Muscle layer of colon (tissue), 2 donors: ENCODE results near the gene STXBP5.

Experiments used
- H3K27ac ChIP-seq: one replicate; pipeline ENCODE4 v1.7.0; 2013; ENCODE audit warnings: low read depth, mild to moderate bottlenecking, low read length, moderate library complexity
- H3K27me3 ChIP-seq, 2 donors: one replicate each; pipeline ENCODE4 v1.7.0; 2013; ENCODE audit warnings: low read length in 2 of 2, mild to moderate bottlenecking in 2 of 2; ENCODE audit not compliant: insufficient read depth in 2 of 2, control insufficient read depth in 1 of 2
- H3K36me3 ChIP-seq: one replicate; pipeline ENCODE4 v1.7.0; 2013; ENCODE audit warnings: mild to moderate bottlenecking, low read length; ENCODE audit not compliant: insufficient read depth
- H3K4me1 ChIP-seq: one replicate; pipeline ENCODE4 v1.7.0; 2013; ENCODE audit warnings: mild to moderate bottlenecking, low read length; ENCODE audit not compliant: insufficient read depth
- H3K4me3 ChIP-seq, 2 donors: one replicate each; pipeline ENCODE4 v1.7.0; 2013; ENCODE audit warnings: low read length in 2 of 2, low read depth in 1 of 2, mild to moderate bottlenecking in 1 of 2, moderate library complexity in 1 of 2
- H3K9ac ChIP-seq: one replicate; pipeline ENCODE4 v1.7.0; 2013; ENCODE audit warnings: low read length
- H3K9me3 ChIP-seq: one replicate; pipeline ENCODE4 v1.7.0; 2013; ENCODE audit warnings: mild to moderate bottlenecking, low read length
- donor health status: abdominal sarcoma.
- donor health status: Adenocarcinoma of cecum.

STXBP5 gene

GRCh38 chr6:147166360-147166944, 37.8 kb upstream of the STXBP5 start:
- H3K27me3 ChIP-seq = no peaks in the 10 kb centered on the region
- no peak overlapping the region for H3K4me3 ChIP-seq
- H3K36me3 ChIP-seq = no peaks in the 10 kb centered on the region
- no peaks in the 10 kb centered on the region for H3K9me3 ChIP-seq
- no peak overlapping the region for H3K9ac ChIP-seq
- no peaks in the 10 kb centered on the region for H3K4me1 ChIP-seq
- H3K27ac ChIP-seq = no peak overlapping the region

GRCh38 chr6:147166992-147167391, 37.2 kb upstream of the STXBP5 start:
- Histone ChIP-seq H3K36me3 (no peaks in the 10 kb centered on the region), H3K9ac (no peak overlapping the region), H3K9me3 (no peaks in the 10 kb centered on the region), H3K4me1 (no peaks in the 10 kb centered on the region), H3K27ac (no peak overlapping the region), H3K4me3 (no peak overlapping the region), H3K27me3 (no peaks in the 10 kb centered on the region)

- no peaks in the 10 kb centered on the region for H3K4me1 ChIP-seq
- H3K27ac ChIP-seq = no peak overlapping the region
- H3K36me3 ChIP-seq = no peaks in the 10 kb centered on the region
- H3K9ac ChIP-seq = no peak overlapping the region
- no peaks in the 10 kb centered on the region for H3K27me3 ChIP-seq
- no peak overlapping the region for H3K4me3 ChIP-seq
- H3K9me3 ChIP-seq = no peaks in the 10 kb centered on the region
Measured at GRCh38 chr6:147167576-147168461, 36.4 kb upstream of the STXBP5 start.

- Histone ChIP-seq H3K36me3 (no peaks in the 10 kb centered on the region), H3K9ac (no peak overlapping the region), H3K4me3 (no peak overlapping the region), H3K27ac (no peak overlapping the region), H3K27me3 (no peaks in the 10 kb centered on the region), H3K4me1 (no peaks in the 10 kb centered on the region), H3K9me3 (no peaks in the 10 kb centered on the region)
Measured at GRCh38 chr6:147169529-147169928, 34.7 kb upstream of the STXBP5 start.

GRCh38 chr6:147170269-147170668, 33.9 kb upstream of the STXBP5 start:
- no peaks in the 10 kb centered on the region for H3K36me3 ChIP-seq
- H3K4me3 ChIP-seq = no peak overlapping the region
- no peaks in the 10 kb centered on the region for H3K4me1 ChIP-seq
- no peaks in the 10 kb centered on the region for H3K27me3 ChIP-seq
- H3K27ac ChIP-seq = no peak overlapping the region
- H3K9me3 ChIP-seq = no peaks in the 10 kb centered on the region
- H3K9ac ChIP-seq = no peak overlapping the region

GRCh38 chr6:147173140-147173539, 31.1 kb upstream of the STXBP5 start:
- Histone ChIP-seq H3K9me3 (no peaks in the 10 kb centered on the region), H3K27me3 (no peaks in the 10 kb centered on the region), H3K4me3 (no peak overlapping the region), H3K4me1 (no peaks in the 10 kb centered on the region), H3K27ac (no peak overlapping the region), H3K9ac (no peak overlapping the region), H3K36me3 (no peaks in the 10 kb centered on the region)

GRCh38 chr6:147173675-147174308, 30.4 kb upstream of the STXBP5 start:
- Histone ChIP-seq H3K4me3 (no peak overlapping the region), H3K36me3 (no peaks in the 10 kb centered on the region), H3K4me1 (no peaks in the 10 kb centered on the region), H3K9me3 (no peaks in the 10 kb centered on the region), H3K27ac (no peak overlapping the region), H3K27me3 (no peaks in the 10 kb centered on the region), H3K9ac (no peak overlapping the region)

GRCh38 chr6:147176795-147177194, 27.4 kb upstream of the STXBP5 start:
- no peaks in the 10 kb centered on the region for H3K9me3 ChIP-seq
- no peaks in the 10 kb centered on the region for H3K36me3 ChIP-seq
- no peaks in the 10 kb centered on the region for H3K27me3 ChIP-seq
- no peak overlapping the region for H3K9ac ChIP-seq
- no peak overlapping the region for H3K27ac ChIP-seq
- H3K4me1 ChIP-seq = no peaks in the 10 kb centered on the region
- H3K4me3 ChIP-seq = no peak overlapping the region

- no peak overlapping the region for H3K4me3 ChIP-seq
- H3K36me3 ChIP-seq = no peaks in the 10 kb centered on the region
- H3K4me1 ChIP-seq = no peaks in the 10 kb centered on the region
- H3K9ac ChIP-seq = no peak overlapping the region
- H3K9me3 ChIP-seq = no peaks in the 10 kb centered on the region
- H3K27ac ChIP-seq = no peak overlapping the region
- H3K27me3 ChIP-seq = no peaks in the 10 kb centered on the region
Measured at GRCh38 chr6:147177286-147177685, 26.9 kb upstream of the STXBP5 start.

GRCh38 chr6:147178355-147178754, 25.9 kb upstream of the STXBP5 start:
- Histone ChIP-seq H3K27me3 (no peaks in the 10 kb centered on the region), H3K36me3 (no peaks in the 10 kb centered on the region), H3K9me3 (no peaks in the 10 kb centered on the region)

GRCh38 chr6:147179809-147180208, 24.4 kb upstream of the STXBP5 start:
- H3K9ac ChIP-seq = no peak overlapping the region
- H3K27ac ChIP-seq = no peak overlapping the region
- no peaks in the 10 kb centered on the region for H3K4me1 ChIP-seq
- no peak overlapping the region for H3K4me3 ChIP-seq
- no peaks in the 10 kb centered on the region for H3K9me3 ChIP-seq
- no peaks in the 10 kb centered on the region for H3K27me3 ChIP-seq
- H3K36me3 ChIP-seq = no peaks in the 10 kb centered on the region

More at GRCh38 chr6:147178355-147178754, 25.9 kb upstream of the STXBP5 start:
- Histone ChIP-seq H3K4me3 (no peak overlapping the region), H3K4me1 (no peaks in the 10 kb centered on the region), H3K27ac (no peak overlapping the region), H3K9ac (no peak overlapping the region)
